ENCODE measurements around the gene AMOTL1. TPM values are rescaled to one million over a fixed set of nuclear protein-coding genes. Genes with fewer than 3 reads are reported as not detected.

The AMOTL1 gene
- total and polyA plus RNA-seq, 11 donors = 6.2 to 76.0 (median 50.9) TPM

DNA sequence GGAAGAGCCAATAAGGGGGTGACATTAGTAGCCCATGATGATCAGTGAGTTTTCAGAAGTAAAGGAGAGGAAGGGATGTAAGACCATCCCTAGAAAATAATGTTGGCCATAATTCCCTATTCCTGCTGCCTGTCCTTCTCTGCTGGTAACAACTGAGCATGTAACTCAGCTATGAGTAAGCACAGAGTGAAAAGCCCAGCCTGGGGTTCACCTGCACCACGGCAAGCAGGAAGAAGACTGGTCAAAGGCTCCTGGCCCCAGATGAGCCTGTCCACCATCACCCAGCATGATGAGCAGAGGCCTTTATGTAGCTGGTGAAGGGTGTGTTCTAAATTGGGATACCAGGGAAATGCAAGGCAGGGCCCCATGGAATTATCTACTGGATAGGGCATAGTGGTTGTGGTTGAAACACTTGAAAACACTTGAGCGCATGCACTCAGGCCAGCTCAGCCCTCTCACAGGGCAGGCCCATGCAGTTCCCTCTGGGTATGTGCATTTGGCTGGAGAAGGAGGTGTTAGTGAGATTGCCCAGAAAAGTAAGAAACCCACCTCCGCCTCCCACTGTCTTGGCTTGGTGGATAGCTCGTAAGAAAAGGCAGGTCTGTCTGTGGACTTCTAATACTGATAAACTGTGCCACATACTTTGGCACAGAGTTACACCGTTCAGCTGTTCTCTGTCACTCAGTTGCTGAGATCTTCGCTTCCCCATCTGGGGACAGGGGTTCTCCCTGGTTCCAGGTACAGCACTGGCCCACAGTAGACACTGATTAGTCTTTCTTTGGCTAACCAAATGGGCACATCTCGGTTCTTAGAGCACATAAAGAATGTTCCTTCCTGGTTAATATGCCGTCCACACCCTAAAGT lies 86.8 kb downstream of the AMOTL1 start:
- WGBS, 4 donors = 50 to 67% (median 59%) methylated on average over 8 of the region's 8 CpGs
- Histone ChIP-seq H3K27ac (peak overlapping the region in 1 of 12 donors; percentile 24), H3K36me3 (peaks cover 0 to 100% (median 84%) of the 10 kb centered on the region in 9 donors), H3K4me1 (peaks cover 0 to 29% (median 5%) of the 10 kb centered on the region in 12 donors), H3K9me3 (no peaks in the 10 kb centered on the region), H3K27me3 (no peaks in the 10 kb centered on the region), H3K4me3 (no peak overlapping the region)
- TF ChIP-seq, protein P1, sequence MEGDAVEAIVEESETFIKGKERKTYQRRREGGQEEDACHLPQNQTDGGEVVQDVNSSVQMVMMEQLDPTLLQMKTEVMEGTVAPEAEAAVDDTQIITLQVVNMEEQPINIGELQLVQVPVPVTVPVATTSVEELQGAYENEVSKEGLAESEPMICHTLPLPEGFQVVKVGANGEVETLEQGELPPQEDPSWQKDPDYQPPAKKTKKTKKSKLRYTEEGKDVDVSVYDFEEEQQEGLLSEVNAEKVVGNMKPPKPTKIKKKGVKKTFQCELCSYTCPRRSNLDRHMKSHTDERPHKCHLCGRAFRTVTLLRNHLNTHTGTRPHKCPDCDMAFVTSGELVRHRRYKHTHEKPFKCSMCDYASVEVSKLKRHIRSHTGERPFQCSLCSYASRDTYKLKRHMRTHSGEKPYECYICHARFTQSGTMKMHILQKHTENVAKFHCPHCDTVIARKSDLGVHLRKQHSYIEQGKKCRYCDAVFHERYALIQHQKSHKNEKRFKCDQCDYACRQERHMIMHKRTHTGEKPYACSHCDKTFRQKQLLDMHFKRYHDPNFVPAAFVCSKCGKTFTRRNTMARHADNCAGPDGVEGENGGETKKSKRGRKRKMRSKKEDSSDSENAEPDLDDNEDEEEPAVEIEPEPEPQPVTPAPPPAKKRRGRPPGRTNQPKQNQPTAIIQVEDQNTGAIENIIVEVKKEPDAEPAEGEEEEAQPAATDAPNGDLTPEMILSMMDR (IDR thresholded peaks at IDR 0.05) = no peak
- no peak for TF ChIP-seq POLR2A (IDR thresholded peaks at IDR 0.05)
- ATAC-seq (peak; percentile 96 to 98 (median 98)), DNase-seq (peak in 4 of 5 donors; percentile 55 to 80 (median 67))
- intact Hi-C loops (cut with DNase I) = loop anchor here in 1 of 10 donors (5.0 kb wide), 1 partner anchor 63 kb away; no protein-coding TSS in a partner anchor

DNA sequence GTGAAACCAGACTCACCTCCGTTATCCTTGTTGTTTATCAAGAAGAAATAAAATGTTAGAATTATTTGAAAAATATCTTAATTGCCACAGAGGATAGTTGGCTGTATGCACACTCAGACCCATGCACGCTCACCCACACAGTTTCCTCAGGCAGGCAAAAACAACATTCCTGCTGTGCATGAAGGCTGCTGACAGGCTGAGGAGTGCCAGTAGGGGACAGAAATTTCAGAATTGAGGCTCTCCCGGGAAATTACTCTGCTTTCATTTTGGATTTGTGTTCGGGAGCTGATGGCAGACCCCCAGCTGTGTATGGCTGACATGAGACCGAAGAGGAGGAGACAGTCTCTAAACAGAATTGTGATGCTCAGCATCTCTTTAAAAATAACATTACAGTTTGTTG lies 87.5 kb downstream of the AMOTL1 start:
- no peak for TF ChIP-seq POLR2A (IDR thresholded peaks at IDR 0.05)
- TF ChIP-seq, protein P1 (IDR thresholded peaks at IDR 0.05) = no peak

DNA sequence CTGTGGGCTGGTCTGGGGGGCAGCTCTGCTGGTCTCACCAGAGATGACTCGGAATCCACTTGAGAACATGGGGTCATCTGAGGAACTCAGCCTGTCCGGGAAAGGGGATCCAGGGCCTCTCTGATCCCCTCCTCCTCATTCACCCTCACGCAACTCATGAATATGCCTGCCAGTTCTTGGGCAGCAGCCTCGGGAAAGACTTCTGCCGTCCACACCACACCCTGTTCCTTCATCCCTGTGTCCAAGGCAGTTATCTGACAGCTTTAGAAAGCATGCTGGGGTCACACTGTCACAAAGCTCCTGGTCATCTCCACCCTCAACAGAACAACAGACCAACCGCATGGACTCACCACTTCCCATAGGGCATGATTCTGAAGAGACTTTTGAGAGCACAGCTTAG lies 88.3 kb downstream of the AMOTL1 start:
- 77 to 81% (median 80%) methylated on average over 6 of the region's 6 CpGs for WGBS, 4 donors
- DNase-seq = no peak
- intact Hi-C loops (cut with DNase I) = loop anchor here in 1 of 10 donors (5.0 kb wide), 1 partner anchor 64 kb away; no protein-coding TSS in a partner anchor
- no peaks in the 10 kb centered on the region for H3K9me3 ChIP-seq
- ATAC-seq = no peak
- TF ChIP-seq, protein P1 (IDR thresholded peaks at IDR 0.05) = no peak
- no peak for TF ChIP-seq POLR2A (IDR thresholded peaks at IDR 0.05)
- no peak overlapping the region for H3K4me3 ChIP-seq
- peaks cover 0 to 100% (median 88%) of the 10 kb centered on the region in 9 donors for H3K36me3 ChIP-seq
- no peaks in the 10 kb centered on the region for H3K27me3 ChIP-seq
- H3K27ac ChIP-seq = no peak overlapping the region
- H3K4me1 ChIP-seq = peaks cover 0 to 23% (median 5%) of the 10 kb centered on the region in 12 donors

More for the DNA sequence above, 87.5 kb downstream of the AMOTL1 start:
- ATAC-seq (no peak), DNase-seq (no peak)
- Histone ChIP-seq H3K27me3 (no peaks in the 10 kb centered on the region), H3K36me3 (peaks cover 0 to 100% (median 86%) of the 10 kb centered on the region in 9 donors), H3K4me3 (no peak overlapping the region), H3K27ac (no peak overlapping the region), H3K9me3 (no peaks in the 10 kb centered on the region), H3K4me1 (peaks cover 0 to 23% (median 5%) of the 10 kb centered on the region in 12 donors)
- intact Hi-C loops (cut with DNase I) = loop anchor here in 1 of 10 donors (5.0 kb wide), 1 partner anchor 63 kb away; no protein-coding TSS in a partner anchor
- WGBS, 4 donors = 53 to 59% (median 56%) methylated on average over 5 of the region's 5 CpGs

DNA sequence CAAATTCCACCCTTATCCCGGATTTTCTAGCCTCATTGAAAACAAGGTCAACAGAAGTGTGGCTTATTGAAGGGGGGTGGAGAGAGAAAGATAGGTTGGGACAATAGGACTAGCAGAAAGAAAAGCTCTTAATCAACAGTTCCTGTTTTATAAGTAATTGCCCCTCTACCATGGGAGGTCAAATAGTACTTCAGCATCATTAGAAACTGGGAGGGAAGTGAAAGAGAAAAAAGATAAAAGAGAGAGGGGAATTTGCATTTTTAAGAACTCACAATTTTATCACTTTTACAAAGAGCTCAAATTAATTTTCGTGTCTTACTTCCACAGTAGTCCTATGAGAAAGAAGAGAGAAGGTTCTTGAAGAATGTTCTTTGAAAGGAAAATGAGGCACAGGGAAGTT lies 89.2 kb downstream of the AMOTL1 start:
- 91 to 95% (median 94%) methylated on average over 2 of the region's 2 CpGs for WGBS, 4 donors
- Histone ChIP-seq H3K27ac (no peak overlapping the region), H3K27me3 (no peaks in the 10 kb centered on the region), H3K36me3 (peaks cover 0 to 100% (median 79%) of the 10 kb centered on the region in 9 donors), H3K4me3 (no peak overlapping the region), H3K9me3 (no peaks in the 10 kb centered on the region), H3K4me1 (peaks cover 0 to 23% (median 5%) of the 10 kb centered on the region in 12 donors)
- TF ChIP-seq, protein P1 (IDR thresholded peaks at IDR 0.05) = no peak
- TF ChIP-seq POLR2A (IDR thresholded peaks at IDR 0.05) = no peak
- intact Hi-C loops (cut with DNase I) = loop anchor here in 1 of 10 donors (5.0 kb wide), 1 partner anchor 65 kb away; no protein-coding TSS in a partner anchor
- DNase-seq (no peak), ATAC-seq (no peak)
